HG02759 (cell line): Measurements from ENCODE around the gene N4BP2L1.

Experiments
- ATAC-seq: cut with Tn5 transposase; IDR thresholded peaks from one replicate; pipeline ENCODE4 v1.9.1; 2021; ENCODE audit warnings: mild to moderate bottlenecking, moderate library complexity; ENCODE audit not compliant: unreplicated experiment

N4BP2L1 gene

DNA sequence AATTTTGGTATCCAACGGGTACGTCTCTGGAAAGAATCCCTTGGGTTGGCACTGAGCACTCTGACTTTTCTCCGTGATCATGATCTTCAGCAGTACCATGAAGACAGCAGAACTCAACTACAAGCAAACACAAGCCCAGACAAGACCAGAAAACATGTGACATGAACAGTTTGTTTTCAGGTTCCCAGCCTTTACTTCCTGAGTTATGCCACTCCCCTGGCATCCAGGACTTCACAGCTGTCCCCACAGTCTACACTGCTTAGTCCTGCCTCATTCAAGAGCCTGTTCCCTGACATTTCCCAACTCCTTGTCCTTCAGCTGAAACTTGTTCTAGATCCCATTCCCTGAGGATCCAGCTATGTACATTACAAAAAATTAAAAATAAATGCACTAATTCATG lies 4.9 kb upstream of the N4BP2L1 start:
- no peak for ATAC-seq

DNA sequence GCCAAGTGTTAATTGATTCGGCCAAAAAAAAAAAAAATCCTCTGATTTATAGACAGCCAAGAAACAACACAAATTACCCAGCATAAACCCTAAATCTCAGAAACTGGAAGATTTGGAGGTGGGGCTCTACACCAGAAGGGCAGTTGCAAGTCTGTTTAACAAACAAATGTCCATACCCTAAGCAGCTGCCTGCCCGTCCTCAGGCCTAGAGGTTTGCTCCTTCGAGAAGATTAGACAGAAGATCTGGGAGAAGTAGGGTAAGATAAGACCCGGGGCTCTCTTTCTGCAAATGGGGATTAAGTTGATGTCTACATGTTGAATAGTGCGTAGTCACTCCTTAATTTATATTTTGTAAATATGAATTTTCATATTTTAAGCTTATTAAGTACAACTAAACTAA lies 3.4 kb upstream of the N4BP2L1 start:
- ATAC-seq = no peak

DNA sequence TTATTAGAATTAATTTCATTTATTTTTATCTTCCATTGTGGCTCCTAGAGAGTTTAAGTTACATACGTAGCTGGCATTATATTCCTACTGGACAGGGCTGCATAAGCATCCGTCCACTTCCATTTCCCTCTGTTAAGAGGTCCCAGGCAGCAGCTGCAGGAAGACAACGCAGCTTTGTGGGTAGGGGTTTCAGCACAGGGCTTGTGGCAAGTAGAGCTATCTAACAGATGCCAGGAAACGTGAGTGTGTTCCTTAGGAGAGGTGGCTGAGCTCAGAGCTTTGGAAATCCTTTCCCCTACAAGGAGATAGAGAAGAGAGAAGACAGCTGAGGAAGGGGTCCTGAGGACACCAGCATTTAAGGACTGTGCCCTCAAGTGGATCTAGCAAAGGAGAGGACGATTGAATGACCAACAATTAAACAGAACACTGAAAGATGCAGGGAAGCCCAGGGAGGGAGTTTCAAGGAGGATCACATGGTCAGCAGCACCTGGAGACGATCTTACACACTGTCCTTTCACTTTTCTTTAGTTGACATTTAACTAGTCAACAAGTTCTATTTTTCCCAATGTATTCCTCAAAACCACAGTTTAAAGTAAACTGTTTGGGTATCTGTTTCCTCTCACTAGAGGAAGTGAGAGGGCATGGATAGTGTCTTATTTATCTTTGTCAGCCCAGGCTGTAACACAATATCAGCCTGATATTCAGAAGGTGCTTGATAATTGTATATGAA lies 2.3 kb upstream of the N4BP2L1 start:
- no peak for ATAC-seq

DNA sequence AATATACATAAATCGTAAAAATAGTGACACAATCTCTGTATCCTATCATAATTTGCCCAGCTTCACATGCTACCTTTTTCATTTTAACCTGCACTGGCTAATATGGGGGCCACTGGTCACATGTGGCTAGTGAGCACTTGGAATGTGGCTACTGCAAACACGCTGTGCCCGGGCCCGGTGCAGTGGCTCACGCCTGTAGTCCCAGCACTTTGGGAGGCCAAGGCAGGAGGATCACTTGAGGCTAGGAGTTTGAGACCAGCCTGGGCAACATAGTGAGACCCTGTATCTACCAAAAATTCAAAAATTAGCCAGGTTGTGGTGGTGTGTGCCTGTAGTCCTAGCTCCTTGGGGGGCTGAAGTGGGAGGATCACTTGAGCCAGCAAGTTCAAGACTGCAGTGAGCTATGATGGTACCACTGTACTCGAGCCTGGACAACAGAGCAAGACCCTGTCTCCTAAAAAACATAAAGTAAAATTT lies 1.5 kb upstream of the N4BP2L1 start:
- ATAC-seq = no peak

DNA sequence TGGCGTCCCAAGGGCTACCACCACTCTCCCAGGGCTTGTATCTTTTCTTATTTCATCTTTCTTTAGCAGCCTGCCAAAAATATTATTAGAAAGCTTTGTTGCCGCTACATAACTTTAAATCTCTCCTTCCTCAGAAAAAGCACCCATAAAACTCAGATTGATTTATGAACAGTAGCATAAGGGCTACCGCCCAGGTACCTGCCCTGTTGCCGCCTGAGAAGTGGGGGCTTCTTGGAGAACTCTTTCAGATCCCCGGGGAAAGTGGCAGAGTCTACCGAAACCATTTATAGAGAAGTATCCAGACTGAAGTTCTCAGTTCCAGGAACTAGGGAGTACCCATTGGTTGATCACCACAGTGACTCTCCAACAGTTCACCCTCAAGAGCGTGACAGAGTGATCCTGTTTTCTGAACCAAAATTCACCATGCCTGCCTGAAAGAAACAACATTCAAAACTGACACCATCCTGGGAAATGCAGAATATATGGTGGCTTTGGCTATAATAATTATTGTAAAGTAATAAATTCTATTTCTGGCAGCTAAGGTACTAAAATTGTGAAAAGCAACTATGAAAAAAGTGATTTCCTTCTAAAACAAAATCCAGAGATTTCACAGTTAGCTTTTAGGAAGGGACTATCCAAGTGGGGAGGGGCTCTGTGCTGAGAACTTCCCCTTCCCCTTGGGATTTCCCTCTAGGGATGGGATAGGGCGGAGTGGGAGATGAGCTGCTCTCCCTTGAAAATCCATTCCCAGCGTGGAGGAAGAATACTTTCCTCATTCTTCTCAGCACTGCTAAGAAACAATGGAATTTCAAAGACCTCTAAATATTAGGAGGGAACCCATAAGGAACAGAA lies 877 bp upstream of the N4BP2L1 start:
- no peak for ATAC-seq

DNA sequence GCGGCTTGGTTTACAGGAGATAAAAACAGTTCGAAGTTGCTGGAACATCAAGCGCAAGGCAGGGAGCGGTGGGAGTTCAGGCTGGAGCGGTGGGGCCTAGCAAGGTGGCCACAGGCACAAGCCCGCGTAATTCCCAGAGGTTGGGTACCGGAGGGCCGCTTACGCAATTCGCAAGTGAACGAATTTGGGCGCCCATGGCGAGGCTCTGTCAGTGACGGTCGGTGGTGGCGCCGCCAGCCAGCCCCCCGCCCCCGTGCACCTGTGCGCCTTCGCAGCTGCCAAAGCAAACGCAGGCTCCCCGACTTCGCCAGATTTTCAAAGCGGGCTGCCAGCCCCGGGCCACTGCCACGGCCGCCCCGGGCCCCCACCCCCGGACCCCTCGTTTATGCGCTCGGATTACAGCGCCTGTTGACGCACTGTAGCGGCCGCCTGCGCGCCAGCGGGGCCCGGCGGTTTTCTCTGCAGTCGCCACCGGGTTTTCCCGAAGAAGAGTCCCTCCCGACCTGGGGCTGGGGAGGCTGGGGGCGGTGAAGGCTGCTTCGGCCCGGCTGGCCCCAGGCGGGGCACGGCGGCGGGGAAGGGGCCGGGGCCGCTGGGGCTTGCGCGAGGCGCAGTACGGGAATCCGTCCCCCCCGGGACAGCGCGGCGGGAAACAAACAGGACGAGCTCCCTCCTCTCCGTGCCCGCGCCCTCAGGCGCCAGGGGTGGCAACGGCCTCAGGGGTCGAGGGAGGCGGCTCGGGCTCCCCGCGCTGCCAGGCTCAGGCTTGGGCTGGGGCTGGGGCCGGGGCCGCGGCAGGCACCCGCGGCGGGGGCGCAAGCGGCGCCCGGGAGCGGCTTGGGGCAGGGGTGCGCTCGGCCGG lies 709 bp downstream of the N4BP2L1 start:
- peak; percentile 27 for ATAC-seq

DNA sequence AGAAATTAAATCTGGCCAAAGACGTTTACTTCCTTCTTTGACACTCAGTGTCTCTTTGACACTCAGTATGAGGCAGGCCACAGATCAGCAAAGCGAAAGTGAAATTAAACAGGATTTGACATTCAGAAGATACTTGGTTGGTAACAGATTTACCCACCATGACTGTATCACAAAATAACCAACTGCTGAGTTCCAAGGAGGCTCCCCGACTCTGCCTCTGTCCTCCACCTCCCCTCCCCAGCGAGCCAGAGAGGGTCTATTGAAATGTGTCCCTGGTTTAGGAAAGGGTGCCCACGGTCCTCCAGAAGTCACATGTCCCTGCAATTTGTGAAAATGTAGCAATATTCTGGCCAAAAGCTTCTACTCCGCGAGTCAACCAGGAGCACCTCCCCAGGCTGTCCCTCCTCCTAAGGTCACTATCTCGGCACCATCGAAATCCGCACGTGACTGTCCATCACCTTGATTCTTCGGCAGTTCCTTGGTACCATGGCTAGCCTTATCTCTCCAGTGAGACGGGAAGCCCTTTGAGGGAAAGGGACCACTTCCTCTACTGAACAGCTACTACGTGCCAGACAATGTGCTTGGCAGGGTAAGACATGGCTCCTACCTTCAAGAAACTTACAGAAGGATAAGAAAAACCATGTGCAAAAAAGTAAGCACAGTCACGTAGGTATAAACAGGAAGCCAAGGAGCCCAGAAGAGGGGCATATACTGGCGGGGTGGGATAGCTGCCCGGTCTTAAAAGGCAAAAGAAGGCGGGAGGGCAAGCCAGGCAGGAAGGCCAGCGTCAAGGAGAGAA lies 1.5 kb downstream of the N4BP2L1 start:
- ATAC-seq = peak; percentile 31

DNA sequence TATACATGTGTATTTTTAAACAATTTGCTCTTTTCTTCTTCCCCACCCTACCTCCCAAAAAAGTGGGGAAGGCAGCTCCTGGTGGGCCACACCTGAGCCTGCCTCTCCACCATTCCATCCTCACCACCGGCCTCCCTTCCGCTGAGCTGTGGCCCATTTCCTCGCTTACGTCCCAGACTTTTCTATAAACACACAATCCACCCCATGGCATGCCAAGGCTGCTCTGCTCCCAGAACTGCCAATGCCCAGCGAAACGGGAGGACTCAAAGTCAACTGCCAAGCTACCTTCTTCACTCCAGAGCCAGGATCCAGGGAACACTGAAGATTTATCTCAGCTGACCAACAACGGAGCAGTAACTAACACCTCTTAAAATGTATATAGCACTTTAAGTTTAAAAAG lies 2.8 kb downstream of the N4BP2L1 start:
- no peak for ATAC-seq

DNA sequence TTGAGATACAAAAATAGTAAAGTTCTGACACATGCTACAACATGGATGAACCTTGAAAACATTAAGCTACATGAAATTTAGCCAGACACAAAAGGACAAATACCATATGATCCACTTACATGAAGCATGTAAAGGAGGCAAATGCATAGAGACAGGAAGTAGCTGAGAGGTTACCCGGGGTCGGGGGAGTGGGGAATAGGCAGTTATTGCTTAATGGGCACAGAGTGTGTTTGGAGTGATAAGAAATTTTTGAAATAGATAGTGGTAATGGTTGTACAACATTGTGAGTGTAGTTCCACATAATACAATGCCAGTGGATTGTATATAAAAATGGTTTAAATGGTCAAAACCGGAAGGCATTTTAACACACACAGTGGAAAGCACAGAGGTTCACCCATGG lies 4.3 kb downstream of the N4BP2L1 start:
- no peak for ATAC-seq

DNA sequence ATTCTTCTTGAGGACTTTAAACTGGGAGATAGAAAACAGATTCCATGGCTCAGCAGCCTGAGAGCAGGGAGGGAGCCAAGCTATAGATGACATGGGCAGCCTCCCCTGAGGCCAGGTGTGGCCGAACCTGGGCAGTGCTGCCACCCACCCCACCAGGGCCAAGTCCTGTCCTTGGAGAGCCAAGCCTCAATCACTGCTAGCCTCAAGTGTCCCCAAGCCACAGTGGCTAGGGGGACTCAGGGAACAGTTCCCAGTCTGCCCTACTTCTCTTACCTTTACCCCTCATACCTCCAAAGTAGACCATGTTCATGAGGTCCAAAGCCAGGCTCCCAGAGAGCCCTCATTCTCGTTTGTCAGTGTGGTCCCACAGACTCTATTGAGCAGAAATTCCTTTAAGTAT lies 8.1 kb downstream of the N4BP2L1 start:
- no peak for ATAC-seq

DNA sequence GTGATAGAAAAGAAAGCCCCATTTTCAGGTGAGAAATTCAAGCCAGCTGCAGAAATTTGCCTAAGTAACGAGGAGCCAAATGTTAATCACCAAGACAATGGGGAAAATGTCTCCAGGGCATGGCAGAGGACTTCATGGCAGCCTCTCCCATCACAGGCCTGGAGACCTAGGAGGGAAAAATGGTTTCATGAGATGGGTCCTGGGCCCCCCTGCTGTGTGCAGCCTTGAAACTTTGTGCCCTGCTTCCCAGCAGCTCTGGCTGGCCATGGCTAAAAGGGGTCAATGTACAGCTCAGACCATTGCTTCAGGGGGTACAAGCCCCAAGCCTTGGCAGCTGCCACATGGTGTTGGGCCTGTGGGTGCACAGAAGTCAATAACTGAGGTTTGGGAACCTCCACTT lies 9.9 kb downstream of the N4BP2L1 start:
- no peak for ATAC-seq

DNA sequence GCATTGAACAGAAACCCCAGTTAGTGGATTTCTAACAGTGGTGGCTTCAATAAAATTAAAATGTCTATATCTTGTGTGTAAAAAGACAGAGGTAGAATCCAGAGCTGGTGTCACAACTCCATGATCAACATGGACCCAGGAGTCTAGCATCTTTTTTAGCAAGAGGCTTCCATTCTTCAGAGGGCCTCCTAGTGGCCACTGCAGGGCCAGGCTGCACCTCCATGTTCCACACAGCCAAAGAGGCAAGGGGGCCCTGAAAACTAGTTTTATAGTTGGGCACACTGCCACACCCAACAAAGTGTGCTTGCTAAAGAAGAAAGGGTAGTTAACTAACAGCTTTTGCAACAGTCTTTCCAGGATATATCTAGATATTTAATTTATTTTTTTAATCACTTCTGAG lies 12.9 kb downstream of the N4BP2L1 start:
- no peak for ATAC-seq

DNA sequence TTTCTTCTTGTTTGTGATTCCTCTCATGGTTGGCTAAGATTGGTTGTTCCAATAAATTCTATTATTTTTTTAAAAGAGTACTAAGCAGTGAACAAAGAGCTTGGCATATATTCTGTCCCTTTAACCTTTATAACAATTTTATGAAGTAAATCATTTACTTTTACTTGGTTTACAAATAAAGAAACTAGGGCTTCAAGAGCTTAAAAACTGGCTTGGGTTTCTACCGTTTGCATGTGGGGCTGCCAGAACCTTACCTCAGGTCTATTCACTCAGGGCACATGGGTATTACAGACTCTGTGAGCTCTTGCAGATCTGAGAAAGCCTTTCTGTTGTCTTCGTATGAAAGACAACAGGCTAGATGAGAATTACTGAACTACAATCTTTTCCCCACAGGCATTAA lies 13.3 kb downstream of the N4BP2L1 start:
- no peak for ATAC-seq

DNA sequence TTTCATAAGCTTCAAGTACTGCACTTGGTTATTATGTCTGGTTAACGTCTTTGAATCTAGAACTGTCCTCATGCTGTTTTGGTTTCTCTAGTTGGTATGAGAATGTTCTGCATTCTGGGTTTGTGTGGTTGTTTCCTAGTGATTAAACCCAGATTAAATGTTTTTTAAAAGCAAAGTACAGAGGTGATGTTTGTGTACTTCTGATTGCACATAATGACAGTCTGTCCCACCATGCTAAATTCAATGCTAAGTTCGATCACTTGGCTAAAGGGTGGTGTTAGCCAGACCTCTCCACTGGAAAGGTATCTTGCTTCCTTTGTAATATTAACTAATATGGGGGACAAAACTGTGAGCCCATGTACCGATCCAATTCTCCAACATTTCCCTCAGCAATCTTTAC lies 14.6 kb downstream of the N4BP2L1 start:
- ATAC-seq = no peak

DNA sequence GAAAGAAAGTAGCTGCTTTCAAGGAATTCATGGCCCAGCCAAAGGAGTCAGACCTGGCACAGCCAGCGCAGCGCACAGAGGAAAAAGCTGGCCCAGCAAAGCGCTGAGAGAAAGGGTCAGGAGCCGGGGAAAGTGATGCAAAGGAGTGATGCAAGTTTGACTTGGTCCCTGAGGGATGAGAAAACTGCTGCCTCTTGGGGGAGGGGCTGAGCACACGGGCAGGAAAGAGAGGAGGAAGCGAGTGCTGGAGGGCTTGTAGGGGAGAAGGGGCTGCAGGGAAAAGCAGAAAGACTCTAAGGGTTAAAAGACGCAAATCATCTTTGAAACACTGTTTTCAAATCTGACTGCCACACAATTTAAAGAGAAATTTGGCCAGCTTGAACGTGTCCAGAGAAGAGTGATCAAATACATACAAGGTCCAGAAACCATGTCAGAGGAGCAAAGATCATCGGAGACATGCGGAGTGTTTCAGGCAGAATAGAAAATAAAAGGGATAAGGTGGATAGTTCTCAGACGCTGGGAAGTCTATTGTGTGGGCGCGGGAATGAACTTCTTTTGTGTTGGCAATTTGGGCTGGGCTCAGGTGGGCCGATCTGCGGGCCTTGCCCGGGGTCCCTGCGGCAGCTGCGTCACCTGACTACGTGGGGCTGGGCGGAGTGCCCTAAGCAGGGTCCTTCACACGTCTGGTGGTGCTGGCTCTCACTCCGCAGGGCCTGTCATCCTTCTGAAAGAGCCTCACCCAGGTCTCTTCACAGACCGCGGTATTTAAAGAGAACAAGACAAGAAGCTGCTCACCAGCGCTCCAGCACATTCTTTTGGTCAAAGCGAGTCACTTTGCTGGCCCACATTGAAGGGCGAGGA lies 18.1 kb downstream of the N4BP2L1 start:
- no peak for ATAC-seq

DNA sequence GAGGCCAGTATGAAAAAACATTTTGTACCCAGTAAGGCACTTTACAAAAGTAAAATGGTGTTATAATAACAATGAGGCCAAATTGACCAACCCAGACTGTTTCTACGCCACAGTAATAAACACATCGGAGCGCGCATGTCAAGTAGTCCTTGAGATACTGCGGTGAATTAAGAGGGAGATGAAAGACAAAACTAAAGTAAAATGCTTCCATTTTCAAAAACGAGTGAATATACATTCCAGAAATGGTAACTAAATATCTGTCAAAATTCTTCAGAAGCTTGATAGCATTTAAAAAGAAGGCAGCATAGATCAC lies 19.0 kb downstream of the N4BP2L1 start:
- no peak for ATAC-seq

DNA sequence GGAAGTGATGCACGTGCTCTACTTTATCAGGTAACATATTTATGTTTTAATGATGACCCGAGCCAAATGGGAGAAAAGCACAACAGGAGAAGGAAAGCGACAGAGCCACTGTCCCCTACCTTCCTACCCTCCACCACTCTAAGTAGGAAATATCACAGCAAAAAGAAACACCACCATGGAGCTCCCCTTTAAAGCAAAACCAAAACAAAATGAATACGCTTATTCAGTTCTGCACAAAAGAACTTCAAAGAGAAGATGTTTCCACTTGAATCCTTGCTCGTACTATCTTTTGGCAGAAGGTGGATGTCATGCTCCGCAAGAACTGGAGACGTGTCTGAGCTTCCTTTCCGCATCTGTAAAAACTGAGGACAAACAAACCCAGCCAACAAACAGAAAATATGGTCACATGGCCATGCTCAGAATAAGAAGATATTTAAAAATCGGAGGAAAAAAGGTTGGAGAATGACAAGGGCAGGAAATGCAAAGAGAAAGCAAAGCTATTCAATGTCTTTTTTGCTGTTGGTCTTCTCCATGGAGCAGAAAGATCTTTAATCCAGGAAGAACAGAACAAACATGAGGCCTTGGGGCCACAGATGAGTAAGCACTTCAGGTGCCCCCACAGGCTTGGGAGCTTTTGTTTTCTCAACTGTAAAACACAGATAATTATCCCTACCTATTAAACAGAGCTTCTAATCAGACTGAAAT lies 19.5 kb downstream of the N4BP2L1 start:
- ATAC-seq = no peak

DNA sequence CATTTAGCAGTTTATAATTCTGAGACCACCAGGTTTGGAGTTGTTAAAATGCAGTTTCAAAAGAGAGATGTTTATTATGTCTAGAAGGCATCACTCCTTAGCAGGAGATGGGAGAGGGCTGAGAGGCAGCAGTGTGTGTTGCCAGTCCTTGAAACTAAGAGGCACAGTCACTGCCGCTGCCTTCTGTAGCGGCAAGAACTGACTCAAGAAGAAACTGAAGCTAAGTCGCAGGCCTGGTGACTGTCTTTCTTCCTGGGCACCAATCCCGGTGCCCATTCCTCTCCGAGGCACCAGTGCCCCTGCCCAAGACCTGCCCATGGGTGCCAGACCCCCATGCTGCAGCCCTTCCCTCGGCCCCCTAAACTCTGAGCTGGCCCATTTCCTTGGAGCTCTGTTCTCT lies 20.1 kb downstream of the N4BP2L1 start:
- peak; percentile 40 for ATAC-seq

DNA sequence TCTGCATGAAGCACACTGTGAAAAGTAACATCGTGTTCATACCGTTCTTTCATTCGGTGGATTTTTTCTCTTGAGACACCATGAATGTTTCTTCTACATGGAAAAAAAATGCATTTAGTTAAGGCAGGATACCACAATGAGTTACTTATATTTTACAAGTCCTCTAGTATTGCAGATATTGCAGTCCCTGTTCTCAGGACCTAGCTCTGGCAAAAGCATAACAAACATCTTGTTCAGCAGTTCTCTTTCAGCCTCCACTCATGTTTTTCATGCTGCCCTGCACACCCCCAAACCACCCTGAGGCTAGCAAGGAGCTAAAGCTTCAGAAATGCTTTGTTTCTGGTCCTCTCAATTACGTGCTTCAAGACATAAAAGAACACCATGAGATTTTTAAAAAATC lies 24.8 kb downstream of the N4BP2L1 start:
- ATAC-seq = no peak
